NCI-H2227 (cell line): Measurements from ENCODE around the gene ANAPC10.
"Not testable (repeated sequence)": the region's sequence is repeated elsewhere in the genome, so short reads cannot be mapped to it uniquely, and the experiment has no call there.

ENCODE experiments used
- DNase-seq: peaks from one replicate; lab custom pipeline; 2025; ENCODE audit not compliant: unreplicated experiment; lab: John Stamatoyannopoulos, UW

Gene ANAPC10

DNA sequence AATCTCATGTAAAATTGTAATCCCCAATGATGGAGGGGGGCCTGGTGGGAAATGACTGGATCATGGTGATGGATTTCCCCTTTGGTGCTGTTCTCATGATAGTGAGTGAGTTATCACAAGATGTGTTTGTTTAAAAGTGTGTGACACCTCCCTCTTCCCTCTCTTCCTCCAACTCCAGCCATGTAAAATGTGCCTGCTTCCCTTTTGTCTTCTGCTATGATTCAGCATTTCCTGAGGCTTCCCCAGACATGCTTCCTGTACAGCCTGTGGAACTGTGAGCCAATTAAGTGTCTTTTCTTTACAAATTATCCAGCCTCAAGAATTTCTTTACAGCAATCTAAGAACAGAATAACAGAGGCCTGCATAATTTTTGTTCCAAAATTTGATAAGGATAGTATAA is 85.2 kb downstream of the ANAPC10 start:
- no peak for DNase-seq

DNA sequence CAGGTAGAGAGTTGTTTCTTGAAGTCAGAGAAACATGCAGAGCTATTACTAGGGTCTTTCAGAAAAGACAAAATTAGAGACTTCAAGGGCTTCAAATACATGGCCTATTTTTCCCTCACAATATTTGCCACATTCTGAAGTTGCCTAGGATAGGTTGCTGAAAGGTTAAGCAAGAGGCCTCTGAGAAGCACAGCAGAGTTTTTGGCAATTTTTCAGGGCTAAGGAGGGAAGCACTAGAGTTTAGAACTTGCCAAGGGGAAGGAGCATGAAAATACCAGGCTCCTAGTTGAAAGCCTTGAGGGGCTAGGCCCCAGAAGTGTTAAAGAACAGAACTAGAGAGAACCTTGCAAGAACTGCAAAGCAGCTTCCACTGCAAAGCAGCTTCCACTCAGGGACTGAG is 86.4 kb downstream of the ANAPC10 start:
- no peak for DNase-seq

DNA sequence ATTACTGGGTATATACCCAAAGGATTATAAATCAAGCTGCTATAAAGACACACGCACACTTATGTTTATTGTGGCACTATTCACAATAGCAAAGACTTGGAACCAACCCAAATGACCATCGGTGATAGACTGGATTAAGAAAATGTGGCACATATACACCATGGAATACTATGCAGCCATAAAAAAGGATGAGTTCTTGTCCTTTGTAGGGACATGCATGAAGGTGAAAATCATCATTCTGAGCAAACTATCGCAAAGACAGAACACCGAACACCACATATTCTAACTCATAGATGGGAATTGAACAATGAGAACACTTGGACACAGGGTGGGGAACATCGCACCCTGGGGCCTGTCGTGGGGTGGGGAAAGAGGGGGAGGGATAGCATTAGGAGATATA is 87.7 kb downstream of the ANAPC10 start:
- DNase-seq, result not testable (repeated sequence)

DNA sequence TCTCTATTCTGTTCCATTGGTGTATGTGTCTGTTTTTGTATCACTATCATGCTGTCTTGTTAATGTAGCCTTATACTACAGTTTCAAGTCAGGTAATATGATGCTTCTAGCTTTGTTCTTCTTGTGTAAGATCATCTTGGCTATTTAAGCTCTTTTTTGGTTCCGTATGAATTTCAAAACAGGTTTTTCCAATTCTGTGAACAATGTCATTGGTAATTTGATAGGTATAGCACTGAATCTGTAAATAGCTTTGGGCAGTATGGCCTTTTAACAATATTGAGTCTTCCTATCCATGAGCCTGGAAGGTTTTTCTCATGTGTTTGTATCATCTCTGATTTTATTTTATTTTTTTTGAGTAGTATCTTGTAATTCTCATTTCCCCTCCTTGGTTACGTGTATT is 94.3 kb downstream of the ANAPC10 start:
- DNase-seq, result no peak

DNA sequence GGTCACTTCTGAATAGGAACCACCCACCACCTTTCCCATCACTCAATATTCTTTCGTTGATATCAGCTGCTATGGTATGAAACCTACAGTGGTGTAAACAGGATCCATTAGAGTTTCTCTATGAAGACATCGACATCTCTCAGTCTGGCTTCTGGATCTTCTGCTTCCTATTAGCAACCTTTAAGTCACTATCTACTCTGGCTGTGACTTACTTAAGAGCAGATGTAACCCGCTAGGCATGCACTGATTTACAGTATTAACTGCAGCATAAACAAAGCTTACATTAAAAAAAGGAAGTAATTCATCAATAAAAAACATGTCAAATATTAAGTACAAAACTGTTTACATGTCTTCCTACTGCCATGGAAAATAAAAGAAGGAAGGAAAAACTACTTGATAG is 96.4 kb downstream of the ANAPC10 start:
- no peak for DNase-seq

DNA sequence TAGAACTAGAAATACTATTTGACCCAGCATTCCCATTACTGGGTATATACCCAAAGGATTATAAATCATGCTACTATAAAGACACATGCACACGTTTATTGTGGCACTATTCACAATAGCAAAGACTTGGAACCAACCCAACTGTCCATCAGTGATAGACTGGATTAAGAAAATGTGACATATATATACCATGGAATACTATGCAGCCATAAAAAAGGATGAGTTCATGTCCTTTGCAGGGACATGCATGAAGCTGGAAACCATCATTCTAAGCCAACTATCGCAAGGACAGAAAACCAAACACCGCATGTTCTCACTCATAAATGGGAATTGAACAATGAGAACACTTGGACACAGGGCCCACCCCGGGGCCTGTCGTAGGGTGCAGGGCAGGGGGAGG is 97.3 kb downstream of the ANAPC10 start:
- DNase-seq, result not testable (repeated sequence)

DNA sequence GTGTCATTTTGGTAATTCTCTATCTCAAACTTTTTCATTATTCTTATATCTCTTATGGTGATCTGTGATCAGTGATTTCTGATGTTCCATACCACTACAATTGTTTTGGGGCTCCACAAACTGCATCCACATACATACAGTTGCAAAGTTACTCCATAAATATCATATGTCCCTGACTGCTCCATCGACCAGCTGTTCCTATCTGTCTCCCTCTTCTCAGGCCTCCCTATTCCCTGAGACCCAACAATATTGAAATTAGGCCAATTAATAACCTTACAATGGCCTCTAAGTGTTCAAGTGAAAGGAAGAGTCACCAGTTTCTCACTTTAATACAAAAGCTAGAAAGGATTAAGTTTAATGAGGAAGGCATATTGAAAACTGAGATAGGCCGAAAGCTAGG is 108.7 kb downstream of the ANAPC10 start:
- DNase-seq, result no peak

DNA sequence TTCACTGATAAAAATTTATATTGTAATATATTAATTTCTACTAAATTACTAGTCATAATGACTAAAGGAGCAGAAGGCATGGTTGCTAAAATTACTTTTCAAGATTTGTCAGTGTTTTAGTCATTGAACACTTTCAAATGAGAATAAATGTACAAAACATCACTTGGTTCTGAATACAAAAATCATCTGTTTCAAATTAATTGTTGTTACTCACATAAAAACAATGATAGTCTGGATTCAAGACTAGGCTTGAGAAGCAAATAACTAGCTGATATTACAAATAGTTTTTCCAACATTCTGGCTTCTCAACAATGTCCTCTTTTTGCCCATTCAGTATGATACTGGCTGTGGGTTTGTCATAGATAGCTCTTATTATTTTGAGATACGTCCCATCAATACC is 112.5 kb downstream of the ANAPC10 start:
- DNase-seq, result no peak

DNA sequence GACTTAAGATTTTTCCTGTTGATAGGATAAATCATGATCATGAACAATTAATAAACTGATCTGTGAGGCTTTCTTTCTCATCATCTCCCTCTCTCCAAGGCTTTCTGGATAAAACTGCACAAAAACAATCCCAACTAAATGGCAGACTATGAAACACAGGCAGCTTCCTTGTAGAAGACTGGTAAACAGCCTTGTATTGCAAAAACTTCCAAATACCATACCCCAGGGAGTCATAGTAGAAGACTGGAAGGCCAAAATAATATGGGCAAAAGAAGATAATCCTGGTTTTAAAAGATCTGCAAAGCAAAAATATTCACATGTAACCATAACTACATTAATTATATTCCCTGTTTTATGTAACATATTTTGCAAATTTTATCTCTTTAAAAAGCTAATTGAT is 113.0 kb downstream of the ANAPC10 start:
- DNase-seq, result no peak

DNA sequence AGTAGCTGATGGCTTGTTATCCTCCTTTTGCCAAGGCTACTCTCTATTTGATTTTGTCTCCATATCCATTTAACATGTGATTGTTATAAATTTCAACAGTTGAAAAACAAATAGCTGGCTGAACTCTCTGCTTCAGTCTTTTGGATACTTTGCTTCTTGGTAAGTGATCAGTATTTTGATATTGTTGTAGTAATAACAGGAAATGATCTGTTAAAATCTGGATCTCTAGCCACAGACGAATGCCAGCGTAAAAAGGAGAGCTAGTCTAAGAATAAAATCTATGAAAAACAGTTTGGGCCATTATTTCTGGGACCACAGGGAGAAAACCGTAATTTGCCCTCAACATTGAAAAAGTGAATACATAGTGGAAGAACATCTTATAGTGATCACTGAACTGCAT is 113.8 kb downstream of the ANAPC10 start:
- DNase-seq, result no peak

DNA sequence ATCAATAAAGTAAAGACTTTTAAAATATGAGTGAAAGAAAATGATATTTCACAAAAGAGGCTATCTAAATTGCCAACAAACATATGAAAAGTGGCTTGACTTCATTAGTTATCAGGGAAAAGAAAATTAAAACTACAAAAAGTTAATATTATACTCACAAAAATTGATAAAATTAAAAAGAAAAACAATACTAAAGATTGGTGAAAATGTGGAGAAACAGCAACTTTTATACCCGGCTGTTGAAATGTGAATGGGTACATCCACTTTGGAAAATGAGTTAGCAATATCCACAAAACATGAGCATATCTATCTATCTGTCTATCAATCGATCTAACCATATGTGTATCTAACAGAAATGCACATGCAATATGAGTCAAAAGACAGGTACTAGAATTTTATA is 122.3 kb downstream of the ANAPC10 start:
- no peak for DNase-seq

DNA sequence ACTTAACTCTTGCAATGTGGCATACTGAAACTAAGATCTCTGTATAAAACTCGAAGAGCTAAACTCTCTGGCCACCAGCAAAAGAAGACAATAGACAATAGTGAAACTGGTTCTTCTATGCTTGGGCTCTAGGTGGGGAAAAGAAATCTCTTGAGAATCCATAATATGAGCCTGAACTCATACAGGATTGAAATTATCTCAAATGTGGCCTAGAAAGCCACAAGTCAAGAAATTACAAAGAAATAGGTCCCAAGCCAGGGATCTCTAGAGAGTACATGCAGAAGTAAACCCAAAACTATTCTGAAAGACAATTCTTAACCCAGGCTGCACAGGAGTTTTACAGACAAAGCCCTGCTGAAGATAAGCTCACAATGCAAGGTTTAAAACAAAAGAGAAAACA is 127.4 kb downstream of the ANAPC10 start:
- DNase-seq, result no peak

DNA sequence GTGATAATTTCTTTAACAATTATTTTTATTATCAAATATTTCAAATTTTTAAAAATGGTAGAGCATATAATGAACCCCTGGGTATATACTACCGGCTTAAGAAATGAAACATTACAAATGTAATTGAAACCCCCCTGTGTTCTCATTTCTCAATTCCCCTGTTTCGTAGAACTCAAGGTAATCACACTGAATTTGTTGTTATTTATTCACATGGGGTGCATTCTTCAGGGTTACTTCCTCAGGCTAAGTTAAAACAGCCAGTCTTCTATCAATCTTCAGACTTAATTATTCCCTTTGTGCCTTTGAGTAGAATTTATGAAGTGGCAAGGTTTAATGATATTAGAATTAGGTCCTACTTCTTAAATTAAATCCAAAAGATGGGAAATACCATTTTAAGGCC is 128.2 kb downstream of the ANAPC10 start:
- DNase-seq, result no peak

DNA sequence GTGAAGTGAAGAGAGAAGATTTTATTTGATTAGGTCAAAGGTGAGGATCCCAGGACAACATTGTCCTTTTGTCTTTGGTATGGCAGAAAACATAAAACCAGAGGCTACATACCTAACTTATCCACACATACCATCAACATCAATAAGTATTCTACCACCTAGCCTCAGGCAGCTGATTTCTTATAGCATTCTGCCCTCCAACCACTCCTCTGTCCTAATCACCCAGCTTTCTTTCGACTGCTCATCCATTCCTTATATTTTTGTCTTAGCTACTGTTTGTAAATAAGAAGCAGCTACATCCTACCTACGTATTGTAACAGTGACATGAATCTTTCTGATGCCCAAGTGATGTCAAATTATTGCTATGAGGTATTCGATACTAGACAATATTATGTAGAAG is 129.4 kb downstream of the ANAPC10 start:
- DNase-seq, result no peak

DNA sequence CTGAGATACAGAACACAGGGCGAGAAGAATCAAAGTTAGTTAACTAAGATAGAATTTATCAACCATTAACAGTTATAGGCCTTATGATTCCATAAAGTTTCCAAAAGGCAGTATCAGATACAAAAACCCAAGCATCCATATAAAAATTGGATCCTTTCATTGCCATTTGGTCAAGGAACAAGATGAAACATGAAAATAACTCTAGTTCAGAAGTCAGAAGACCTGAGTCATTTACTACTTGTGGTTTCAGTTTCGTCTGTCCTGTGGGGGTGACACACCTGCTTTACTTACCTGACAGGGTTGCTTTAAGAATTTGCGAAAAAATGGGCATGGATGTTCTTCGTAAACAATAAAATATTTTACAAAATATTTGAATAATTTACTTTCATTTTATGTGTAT is 130.8 kb downstream of the ANAPC10 start:
- no peak for DNase-seq

DNA sequence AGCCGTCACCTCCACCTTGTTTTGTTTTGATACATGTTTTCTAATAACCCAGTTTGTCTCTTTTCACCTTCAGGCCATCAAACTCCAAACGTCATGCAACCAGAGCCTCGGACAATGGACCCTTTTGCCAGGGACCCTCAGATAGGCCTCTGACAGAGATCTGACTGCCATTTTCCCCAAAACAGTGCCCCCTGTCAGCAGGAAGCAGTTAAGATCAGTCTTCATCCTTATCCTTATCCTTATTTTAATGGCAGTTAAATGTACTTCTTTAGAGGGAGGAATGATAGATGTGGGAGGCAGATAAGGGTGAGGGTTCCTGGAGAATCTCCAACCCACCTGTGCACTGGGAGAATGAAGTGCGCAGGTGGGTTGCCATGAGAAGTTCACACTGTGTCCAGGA is 135.7 kb downstream of the ANAPC10 start:
- DNase-seq, result no peak

DNA sequence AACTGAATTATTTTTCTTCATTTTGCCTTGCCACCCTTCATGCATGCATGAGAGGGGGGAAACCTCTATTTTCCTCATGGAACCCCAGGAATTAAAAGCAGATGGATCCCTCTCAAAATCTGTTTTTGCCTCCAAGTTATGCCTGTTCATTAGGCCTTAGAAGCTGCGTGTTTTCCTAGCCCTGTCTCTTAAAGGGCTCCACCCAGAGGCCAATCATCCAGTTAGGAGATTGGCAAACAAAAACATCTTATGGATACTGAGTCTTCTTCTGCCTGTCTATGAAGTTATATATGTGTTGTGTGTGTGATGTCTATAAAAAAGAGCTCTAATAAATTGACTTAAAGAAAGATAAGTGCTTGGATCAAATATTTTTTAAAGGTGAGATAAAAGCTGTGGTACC is 142.9 kb downstream of the ANAPC10 start:
- DNase-seq, result no peak

DNA sequence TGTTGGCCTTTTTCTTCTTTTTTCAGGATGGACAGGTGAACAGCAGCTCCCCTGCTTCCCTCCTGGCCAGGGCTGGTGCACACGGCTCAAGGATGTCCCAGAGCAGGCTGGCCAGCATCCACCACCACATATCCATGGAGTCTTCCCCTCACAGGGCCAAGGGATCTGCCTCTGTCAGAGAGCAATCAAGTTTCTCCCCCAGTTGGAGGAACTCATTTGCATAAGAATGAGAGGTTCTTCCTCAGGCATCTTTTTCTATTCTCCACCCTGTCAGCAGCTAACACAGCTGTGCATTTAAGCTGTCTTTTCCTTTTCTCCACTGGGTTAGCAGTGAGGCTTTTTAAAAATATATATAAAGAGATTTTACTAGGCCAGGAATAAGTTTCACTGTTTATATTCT is 143.8 kb downstream of the ANAPC10 start:
- no peak for DNase-seq

DNA sequence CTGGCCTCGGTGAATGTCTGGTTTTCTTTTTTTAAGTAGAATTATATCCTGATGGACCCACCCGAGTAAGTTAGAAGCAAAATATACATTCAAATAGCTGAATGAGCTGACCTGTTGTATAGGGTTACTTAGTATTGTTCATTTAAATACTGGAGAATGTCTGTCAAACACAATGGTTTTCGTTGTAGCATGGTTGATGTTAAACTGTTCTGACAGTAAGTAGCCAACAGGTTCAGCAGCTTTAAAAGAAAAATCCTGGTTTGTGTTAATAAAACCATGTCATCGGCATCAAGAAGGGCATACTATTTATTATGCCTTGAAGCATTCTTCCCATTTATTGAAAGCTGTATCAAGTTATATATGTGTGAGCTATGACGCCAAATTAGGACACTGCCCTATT is 149.6 kb downstream of the ANAPC10 start:
- DNase-seq, result no peak

DNA sequence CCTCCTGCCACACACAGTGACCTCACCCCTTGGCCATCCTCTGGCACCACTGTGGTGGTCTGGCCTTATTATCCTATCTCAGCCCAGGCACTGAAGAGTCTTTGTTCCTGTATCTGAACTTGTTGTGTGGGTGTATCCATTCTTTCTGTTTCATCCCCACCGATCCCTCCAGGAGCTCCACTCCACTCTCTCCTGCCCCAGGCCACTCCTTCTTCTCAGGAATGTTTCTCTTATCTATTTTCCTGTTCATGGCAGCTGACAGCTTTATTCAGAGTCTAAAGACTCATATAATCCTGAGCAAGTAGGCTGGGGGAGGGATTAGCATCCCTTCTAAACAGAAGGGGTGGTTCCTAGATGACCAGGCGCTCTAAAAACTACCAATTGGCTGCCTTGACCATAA is 150.0 kb downstream of the ANAPC10 start:
- DNase-seq, result no peak
